HG03457 (cell line): Measurements from ENCODE around the gene SKAP1.

ENCODE experiments used
- ATAC-seq: cut with Tn5 transposase; IDR thresholded peaks from one replicate; pipeline ENCODE4 v1.9.1; 2021; ENCODE audit warnings: moderate number of reproducible peaks; ENCODE audit not compliant: unreplicated experiment

SKAP1 gene

DNA sequence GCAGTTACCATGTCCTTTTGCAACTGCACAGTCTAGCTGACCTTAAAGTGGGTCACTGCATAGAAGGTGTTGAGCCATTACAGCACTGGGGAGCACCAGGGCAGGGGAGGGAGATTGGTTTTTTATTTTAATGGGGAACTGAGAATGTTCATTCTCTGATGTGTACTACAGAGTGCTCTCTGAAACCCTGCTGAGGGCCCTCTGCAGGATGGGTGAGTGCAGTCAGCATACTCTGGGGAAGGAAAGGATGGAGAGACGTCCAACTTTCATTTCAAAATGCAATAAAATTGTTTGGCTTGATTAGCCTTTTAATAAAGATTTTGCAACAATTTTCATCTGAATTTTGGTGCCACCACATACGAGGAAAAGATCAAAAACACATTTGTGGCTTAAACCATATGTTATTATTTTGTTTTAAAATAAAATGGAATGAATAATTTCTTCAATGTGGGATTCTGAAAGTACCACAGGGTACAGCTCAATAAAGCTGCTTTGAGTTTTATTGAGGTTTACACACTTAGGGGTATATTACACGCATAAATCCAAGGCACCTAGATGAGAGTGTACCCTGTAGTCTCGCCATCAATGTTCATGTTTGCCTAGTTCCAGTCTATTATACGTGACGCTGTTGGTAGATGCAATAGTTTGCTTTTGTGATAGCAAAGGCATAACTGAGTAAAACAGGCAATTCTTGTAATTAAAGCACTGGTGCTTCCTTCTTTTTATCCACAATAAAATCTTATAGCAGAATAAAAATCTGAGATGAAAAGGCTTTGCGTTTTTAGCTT, 249.0 kb downstream of the SKAP1 start:
- no peak for ATAC-seq

DNA sequence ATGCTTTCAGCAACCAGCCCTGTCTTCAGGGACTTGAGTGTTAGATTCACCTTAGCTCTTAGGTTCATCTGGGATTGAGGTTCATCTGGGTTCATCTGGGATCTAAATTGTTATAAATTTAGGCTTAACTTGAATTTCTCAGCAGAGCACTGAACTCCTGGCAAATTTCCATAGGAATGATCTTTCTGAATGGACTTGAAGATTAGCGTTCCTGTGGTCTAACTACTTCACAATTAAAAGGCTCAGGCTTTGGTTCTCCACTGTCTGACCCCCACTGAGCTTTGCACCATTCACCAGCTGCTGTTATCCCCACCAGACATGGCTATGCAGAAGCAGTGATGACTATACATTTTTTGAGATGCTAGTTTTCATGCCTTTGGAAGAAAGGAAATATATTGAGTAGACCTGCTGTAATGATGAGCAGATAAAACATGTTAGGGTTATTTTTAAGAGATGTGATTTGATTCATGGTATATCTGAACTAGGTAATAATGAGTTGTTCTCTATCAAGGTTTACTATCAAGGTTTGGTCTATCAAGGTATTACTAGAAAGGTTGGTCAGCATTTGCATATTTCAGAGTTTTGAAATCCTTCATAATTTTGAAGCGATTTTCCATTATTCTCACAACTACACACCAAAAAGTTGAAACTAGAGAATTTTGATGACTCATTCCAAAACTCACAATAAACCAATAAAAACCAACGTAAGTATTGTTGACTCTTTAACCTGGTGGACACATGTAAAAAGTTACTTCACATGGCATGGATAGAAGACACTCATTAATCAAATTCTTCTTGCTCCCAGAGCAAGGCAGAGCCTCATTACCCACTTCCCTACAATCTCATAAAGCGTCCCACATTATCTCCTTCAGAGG, 250.7 kb downstream of the SKAP1 start:
- ATAC-seq: no peak

DNA sequence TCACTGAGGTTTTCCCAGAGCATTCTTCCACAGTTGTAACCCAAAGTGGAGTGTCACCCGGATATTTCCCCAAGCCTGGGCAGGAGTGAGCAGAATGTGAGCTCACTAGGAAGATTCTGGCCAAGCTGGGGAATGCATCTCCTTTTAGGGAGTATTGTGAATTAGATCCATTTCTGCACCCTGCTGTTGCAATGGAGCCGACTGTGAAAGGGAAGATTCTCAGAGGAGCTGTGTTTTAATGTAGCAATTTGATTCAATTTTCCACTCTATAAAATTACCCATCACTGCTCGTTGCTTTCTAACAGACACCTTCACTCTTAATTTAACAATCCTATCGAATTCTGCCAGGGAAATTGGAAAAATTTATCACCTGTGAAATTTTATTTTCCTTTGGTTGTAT, 251.7 kb downstream of the SKAP1 start:
- no peak for ATAC-seq

DNA sequence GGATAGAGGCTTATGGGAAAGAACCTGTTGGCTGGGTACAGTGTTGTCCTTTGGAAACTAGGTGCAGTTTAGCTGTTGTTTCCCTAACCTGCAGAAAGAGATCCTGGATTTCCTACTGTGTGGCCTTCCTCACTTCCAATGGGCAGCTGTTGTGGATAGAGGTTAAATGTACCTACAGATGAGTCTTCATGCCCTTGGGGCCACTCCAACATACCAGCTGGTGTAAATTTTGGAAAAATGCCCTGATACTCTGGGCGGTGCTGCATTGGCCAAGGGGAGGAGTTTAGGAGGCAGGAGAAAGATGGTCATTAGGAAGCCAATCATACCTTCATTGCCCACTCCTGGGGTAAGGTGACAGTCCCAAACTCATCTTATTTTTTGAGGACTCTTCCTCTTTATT, 252.2 kb downstream of the SKAP1 start:
- ATAC-seq: no peak

DNA sequence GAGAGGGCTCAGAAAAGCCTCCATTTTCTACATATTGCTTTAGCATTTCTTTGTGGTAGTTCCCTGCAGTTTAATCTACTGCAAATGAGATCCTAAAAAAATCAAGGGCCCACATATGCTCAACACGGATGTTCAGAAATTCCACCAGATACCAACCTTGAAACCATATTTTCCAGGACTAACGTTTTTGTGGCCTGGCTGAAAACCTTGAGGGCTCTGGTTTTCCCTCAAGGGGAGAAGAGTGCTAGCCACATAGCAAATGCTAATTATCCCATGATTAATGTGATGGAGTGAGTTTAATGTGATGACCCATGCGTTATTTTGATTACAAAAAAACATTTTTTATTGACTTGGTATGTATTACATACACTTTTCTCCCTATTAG, 253.6 kb downstream of the SKAP1 start:
- no peak for ATAC-seq

DNA sequence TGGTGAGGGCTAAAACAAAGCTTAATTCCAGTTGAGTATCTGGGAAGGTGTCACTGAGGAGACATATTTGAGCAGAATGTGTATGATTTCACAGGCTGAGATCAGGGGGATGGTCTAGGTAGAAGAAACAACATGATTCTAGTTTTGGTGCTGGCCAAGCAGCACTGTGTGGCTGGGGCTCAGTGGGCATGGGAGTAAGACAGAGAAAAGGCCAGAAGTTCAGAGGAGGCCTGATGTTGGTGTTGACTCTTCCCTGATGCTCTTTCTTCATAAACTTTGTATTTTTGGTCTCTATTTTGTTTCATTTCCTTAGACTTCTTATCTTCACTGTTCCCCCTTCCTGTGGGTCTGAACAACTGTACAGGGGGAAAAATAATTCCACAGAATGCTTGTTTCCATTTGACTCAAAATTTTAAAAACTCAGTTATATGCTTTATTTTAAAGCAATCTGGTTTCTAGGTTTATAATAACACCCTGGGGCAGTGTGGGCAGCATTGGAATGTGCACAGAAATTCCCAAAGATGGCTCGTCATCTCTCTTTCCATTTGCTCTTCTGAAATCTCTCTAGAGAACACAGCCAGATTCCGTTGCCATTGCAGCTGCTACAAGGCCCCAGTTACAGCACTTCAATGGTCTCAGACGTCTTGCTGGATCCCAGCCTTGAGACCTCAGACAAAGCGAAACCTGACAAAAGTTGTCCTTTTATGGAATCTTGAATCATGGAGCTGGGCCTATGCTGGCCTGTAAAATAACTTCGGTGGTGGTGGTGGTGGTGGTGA, 254.1 kb downstream of the SKAP1 start:
- no peak for ATAC-seq

DNA sequence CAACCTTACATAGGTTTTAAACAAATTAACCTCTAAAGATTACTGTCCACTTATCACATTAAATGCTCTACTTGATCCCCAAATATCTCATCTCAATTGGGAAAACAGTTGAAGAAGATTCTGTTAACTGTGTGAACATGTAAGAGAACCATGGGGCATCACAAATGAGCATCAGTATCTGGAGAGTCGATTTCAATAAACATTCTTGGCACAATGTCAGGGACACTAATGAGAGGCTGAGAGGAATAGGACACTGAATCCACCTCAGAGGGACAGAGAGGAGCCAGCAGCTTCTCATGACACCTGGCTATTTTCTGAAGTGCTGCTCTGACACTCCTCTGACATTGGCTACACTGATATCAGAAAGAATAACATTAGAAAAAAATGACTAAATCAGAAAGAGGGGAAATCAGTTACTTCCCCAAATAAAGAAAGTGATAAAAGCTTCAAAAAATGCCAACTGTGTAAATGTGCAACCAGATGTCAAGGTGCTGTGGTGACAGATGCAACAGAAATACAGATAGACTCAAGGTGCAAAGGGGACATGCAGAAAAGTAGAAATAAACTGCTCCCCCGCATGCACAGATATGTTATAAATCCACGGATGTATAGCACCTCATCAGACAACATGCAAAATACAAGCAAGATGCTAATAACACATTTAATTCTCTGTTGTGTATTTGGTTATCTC, 255.0 kb downstream of the SKAP1 start:
- no peak for ATAC-seq

DNA sequence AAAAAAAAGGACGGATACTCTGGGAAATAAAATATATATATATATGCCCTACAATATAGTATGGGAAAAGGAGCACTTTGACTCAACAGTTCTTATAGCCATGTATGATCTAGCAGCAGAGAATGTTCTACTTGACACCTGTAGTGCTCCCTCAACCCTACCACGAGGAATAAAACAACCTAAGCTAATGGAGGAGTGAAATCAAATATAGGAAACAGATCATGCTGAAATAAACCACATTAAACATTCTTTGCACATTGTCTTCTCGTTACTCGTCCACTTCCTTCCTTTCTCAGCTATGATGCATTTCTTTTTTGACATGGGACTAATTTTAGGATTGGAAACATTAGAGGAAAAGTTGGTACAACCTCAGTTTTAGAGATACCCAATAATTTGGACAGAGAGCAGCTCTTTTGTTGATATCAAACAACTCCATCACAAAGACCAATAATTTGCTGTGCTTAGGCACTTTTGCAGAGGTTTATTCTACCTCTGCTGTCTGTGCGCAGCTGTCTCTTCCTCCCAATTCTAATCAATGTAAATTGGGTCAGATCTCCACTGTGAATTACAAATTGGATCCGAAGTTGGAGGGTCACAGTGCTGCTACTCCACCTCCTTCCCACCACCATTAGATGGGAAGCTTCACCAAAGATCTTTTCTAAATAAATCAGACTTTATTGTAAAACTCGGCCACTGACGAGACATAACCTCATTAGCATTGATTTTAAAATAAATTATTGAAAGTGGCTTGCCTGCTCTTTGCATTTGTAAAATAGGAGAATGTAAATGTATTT, 256.6 kb downstream of the SKAP1 start:
- ATAC-seq: no peak

DNA sequence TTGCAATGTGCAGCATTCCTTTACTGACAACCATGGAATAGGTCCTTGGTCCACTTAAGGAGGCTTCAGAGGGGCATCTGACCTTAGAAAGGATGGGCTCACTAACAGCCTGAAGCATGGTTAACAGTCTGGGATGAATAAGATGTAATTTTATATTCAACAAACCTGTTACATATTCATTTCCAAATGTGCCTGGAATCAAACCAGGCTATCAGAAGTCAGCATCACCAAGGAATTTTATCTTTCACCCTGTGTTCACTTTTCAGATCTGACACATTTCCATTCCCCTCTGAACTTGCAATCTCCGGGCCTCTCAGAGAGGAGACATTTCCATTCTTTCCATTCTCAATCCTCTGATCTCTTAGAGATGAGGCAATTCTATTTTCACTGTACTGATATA, 260.1 kb downstream of the SKAP1 start:
- no peak for ATAC-seq

DNA sequence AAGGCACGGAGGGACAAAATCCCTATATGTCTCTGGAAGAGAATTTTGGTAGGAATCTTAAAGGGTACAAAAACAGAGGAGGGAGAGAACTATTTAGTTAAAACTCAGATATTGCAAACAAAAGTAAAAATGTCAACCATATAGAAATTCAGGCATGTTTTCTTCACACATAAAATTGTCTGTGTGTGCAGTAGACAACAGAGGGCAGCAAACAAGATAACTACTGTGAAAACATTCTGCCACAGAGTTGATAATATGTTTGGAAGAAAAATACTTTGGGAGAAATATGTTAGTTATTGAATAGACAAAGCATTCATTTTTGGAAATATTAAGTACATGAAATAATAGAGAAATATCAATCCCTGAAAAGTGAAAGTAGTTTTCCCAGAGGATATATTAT, 266.2 kb downstream of the SKAP1 start:
- ATAC-seq: no peak

DNA sequence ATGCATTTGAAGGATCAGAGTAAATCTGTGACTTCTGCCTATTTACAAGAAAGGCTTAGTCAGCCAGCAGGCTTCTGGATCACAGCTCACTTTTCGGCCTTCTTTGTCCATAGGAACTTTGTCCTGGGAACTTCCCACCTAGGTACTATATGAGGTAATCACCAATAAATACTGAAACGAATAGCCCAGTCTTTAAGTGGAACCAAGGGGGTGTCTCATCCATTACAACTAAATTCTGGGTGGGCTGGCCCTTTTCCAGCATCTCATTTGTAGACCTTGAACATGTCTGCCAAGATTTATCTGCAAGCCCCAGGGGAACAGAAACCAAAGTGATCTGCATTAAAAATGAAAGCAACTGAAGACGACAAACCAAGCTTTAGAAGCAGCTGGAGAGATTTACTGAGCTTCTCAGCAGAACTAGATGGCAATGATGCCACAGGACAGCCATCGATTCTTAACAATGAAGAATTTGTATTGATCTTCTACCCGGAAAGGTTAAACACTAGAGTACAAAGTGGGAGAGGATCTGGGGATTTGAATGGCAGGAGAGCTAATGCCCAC, 267.0 kb downstream of the SKAP1 start:
- ATAC-seq: no peak

DNA sequence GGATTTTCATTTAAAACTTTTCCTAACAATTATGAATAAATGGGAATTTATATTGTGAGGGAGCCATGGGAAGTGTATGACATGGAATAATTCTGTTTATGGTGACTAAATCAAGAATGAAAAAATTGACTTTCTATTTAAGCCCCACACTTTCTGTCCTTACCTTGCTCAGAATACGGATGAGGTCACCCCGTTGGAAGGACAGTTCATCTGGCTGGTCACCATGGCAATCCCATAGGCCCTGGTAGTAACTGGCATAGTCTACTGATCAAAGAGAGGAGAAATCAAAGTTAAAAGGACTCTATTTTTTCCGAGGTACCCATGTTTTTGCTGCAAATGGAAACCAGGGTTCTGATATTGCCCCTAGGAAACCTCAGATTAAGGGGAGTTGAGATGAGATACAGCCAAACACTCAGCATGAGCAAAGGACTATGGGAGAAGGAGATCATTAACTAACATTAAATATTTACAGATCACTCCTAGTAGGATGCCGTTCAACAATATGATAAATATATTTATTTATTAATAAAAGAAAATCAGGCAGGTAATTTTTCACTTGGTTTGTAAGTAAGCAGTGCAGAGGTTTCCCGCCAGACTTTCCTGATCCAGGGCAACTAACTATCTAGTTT, 267.6 kb downstream of the SKAP1 start:
- ATAC-seq: no peak

DNA sequence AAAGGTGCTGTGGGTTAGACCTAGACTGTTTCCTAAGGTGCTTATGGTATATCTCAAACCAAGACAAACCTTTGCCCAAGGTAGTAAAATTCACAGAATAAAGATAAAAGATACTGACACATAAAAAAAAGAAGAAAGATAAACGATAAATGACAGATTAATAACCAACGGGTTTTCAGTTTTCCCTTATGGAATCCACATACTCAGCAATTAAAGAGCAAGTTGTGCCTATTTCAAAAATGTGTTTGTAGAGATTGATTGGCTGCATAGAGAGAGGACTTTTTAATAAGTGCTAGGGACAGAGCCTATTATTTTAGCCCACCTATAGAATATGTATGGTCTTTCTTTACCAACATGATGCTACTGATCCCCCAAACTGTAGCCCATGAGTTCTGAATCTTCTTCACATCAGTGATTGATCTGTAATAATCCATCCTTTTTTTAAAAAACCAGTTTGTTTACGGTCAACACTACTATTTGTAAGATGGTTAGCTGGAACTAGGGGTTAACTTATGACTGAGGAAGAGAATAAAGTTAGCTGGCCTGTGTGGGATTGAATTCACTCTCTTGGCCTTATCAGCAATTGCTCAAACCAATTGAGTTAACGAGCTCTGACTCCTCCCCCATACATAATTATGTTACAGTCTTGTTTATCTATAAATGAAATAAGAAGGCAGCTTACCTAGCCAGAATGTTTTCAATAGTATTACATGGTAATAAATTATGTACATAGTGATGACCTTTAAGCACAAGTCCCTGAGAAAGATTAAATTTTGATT, 268.7 kb downstream of the SKAP1 start:
- ATAC-seq: no peak

DNA sequence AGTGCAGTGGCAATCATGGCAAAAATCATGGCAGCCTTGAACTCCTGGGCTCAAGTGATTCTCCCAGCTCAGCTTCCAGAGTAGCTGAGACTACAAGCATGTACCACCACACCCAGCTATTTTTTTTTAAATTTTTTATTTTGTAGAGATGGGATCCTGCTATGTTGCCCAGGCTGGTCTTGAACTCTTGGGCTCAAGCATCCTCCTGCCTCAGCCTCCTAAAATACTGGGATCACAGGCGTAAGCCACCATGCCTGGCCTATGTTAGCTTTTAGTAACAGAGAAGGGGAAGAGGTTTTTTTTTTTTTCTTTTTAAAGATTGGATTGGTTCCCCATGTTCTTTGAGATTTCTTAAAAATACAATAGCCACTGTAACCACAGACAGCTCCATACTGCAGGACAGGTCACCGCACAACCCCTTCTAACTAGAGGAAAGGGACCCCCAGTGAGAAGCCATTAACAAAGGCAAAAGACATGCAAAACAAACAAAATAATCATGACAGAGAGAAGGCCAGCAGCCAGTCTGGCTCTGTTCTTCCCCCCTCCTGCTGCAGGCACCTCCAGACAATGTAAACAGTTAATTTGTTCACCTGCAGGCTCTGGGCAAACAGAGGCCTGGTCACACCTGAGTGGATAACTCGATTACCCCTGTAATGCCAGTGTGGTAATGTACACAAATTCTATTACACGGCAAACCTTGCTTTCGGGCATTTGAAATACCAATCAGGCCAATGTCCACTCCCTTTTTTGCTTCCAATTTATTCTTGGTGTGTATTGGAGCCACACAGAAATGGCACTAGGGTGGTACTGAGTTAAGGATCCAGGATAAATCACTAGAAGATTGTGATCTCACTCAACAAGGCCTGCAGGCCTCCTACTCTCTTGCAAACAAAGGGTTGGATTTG, 269.6 kb downstream of the SKAP1 start:
- no peak for ATAC-seq

DNA sequence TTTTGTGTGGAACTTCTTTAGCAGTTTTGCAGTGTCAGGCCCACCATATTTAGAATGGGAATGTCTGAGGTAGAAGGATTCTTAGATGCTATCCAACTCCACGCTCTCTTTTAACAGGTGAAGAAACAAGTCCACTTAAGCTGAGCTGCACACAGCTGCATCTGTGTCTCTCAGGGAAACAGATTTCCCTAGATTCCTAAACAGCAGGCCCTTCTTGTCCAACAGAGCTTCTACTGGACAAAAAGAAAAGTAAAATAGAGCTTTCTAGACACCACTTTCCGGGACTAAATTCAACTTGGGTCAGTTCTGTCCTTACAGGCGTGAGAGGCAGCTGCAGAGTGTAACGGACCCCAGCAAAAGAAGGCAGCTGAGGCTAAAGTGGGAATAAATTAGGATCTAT, 270.8 kb downstream of the SKAP1 start:
- no peak for ATAC-seq

DNA sequence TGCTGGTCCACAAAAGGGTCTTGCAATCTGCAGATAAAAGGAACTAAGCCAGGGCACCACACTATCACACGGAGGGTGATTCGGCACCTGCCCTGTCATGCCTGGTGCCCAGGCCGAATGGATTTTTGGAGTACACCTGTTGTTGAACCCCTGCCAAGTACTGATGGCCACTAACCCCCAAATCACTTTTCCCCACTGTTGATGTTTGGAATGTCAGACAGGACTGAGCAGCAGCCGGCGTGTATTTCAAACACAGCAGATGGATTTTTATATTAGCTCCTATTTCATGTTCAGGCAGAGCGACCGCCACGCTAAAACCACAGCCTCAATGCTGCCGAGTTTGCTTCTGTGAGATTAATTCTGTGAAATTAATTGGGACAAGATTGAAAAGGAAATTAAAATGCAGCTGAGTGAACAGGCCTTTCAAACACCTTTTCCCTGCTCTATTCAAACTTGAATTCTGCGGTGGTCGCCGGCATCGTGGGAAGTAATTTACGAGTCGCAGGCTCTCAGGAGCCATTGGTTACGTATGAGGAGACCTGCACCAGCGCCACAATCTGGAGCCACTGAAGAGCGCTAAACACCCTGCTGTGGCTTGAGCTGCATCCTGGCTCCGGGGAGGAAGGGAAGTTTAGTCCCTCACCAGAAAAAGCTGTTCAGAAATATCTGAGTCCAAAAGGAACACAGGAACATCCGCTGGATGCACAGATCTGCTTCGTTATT, 274.0 kb downstream of the SKAP1 start:
- no peak for ATAC-seq
